ENCODE measurements around the gene CLTA.
"Not testable (repeated sequence)": the region's sequence is repeated elsewhere in the genome, so short reads cannot be mapped to it uniquely, and the experiment has no call there.

CLTA gene

GRCh38 chr9:36189976-36190375 is 745 bp upstream of the CLTA start:
- DNase-seq (ENCODE audit: low read depth in 2 of 2) = no peak

DNA sequence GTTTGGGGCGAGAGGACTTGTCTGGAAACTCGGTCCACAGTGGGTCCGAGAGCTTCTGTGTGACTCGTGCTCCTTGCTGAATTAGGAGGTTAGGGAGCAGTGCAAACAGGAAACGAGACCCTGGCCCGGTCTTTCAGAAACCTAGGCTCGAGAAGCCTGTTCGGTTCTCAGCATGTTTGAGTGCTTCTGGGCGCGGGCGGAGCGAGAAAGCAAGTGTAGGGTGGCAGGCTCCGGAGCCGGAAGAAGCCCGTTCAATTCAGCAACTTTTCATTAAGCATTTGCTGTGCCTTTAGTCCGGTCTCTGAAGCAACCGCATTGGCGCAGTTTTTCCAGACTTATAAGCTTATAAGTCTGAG is 547 bp downstream of the CLTA start:
- DNase-seq (ENCODE audit: low read depth in 2 of 2) = no peak

GRCh38 chr9:36191686-36192085 is 965 bp downstream of the CLTA start:
- no peak for DNase-seq (ENCODE audit: low read depth in 2 of 2)

DNA sequence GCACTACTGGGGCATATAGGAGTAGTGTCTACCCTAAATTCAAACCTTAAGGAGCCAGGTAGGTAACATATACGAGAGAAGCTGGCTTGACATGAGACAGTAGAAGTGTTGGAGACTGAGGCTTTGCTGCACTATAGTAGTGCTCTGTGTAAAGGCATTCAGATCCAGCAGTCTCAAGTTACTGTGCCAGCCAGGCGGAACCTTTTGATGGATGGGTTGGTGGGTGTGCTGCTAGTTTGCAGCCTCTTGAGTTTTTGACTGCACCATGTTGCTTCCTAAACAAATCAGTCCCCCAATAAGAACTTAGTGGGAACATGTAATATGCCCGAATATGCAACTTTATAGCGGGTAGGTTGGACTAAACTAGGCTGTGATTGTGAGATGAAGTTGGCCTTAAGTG is 1.5 kb downstream of the CLTA start:
- DNase-seq (ENCODE audit: low read depth in 2 of 2) = no peak

- no peak for DNase-seq (ENCODE audit: low read depth in 2 of 2)
Measured at GRCh38 chr9:36193023-36193422, 2.3 kb downstream of the CLTA start.

GRCh38 chr9:36194326-36195000 is 3.7 kb downstream of the CLTA start:
- DNase-seq (ENCODE audit: low read depth in 2 of 2) = no peak

GRCh38 chr9:36204906-36205547 is 14.3 kb downstream of the CLTA start:
- DNase-seq (ENCODE audit: low read depth in 2 of 2) = no peak

- DNase-seq (ENCODE audit: low read depth in 2 of 2) = no peak
Measured at GRCh38 chr9:36207016-36207415, 16.3 kb downstream of the CLTA start.

GRCh38 chr9:36207546-36208012 is 16.9 kb downstream of the CLTA start:
- DNase-seq (ENCODE audit: low read depth in 2 of 2) = no peak

- DNase-seq (ENCODE audit: low read depth in 2 of 2) = no peak
Measured at GRCh38 chr9:36208521-36209253, 18.0 kb downstream of the CLTA start.

DNA sequence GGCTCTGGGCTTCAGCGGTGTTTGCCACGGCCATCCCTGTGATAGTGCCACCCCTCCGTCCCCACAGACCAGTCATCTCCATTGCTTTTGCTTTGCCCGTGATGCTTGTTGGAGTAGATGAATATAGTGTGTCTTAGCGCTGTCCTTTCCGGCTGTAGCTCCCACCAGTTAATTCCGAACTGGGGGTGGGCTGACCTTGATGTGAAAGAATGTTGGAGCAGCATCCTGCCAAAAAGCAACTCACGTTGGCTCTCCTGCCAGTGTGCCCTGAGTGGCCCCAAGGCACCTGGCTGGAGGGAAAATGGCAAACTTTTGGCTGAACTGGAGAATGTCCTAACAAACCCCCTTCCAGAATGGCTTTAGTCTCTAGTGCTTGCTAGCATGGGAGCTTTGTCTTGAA is 20.0 kb downstream of the CLTA start:
- DNase-seq (ENCODE audit: low read depth in 2 of 2) = no peak

DNA sequence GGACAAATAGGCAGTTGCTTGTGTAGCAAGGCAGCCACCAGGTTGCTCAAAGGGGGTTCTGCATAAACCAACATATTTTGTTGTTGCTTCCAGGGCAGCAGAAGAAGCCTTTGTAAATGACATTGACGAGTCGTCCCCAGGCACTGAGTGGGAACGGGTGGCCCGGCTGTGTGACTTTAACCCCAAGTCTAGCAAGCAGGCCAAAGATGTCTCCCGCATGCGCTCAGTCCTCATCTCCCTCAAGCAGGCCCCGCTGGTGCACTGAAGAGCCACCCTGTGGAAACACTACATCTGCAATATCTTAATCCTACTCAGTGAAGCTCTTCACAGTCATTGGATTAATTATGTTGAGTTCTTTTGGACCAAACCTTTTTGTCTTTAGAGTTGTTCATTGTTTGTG is 20.8 kb downstream of the CLTA start:
- no peak for DNase-seq (ENCODE audit: low read depth in 2 of 2)

DNA sequence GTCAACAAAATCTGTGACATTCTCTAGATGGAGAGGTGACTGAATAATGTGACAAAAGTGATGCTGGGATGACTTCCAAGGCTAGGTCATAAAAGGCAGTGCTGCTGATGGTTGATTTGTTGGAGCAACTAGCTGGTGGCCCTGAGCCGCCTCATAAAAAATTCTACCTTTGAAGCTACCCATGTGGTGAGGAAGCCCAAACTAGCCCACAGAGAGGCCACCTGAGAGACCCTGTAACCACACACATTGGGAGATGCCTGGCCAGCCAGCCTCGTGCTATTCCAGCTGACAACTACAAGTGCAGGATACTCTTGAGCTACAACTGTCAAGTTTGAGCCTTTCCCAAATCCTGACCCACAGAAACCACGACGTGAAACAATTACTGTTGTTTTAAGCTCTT is 22.7 kb downstream of the CLTA start:
- no peak for DNase-seq (ENCODE audit: low read depth in 2 of 2)

DNA sequence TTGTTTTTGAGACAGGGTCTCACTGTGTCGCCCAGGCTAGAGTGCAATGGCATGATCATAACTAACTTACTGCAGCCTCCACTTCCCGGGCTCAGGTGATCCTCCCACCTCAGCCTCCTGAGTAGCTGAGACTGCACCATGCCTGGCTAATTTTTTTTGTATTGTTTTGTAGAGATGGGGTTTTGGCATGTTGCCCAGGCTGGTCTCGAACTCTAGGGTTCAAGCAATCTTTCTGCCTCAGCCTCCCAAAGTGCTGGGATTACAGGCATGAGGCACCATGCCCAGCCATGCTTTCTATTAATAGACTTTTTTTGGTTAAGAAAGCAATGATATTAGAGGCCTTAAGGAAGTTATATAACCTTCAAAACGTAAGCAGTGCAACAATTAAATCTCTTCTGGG is 23.3 kb downstream of the CLTA start:
- no peak for DNase-seq (ENCODE audit: low read depth in 2 of 2)

GRCh38 chr9:36214571-36214970 is 23.9 kb downstream of the CLTA start:
- DNase-seq (ENCODE audit: low read depth in 2 of 2) = no peak

- no peak for DNase-seq (ENCODE audit: low read depth in 2 of 2)
Measured at GRCh38 chr9:36217256-36217968, 26.7 kb downstream of the CLTA start.

DNA sequence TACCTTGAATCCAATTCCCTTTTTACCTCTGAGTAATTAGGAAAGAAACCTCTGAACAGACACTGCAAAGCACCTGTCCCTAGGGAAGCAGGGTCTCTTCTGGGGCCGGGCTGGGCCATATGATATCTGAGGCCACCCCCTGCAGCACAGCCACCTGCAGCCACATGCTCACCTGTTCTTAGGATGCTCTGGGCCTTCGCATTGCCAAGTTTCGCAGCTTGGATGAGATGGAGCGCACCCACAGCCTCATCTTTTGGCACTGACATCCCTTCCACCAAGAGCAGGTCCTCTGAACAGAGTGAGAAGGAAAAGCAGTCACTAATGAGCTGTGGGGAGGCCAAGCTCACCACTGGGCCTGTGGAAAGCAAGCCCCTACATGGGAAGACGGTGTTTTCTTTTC is 27.3 kb downstream of the CLTA start:
- DNase-seq (ENCODE audit: low read depth in 2 of 2) = no peak

DNA sequence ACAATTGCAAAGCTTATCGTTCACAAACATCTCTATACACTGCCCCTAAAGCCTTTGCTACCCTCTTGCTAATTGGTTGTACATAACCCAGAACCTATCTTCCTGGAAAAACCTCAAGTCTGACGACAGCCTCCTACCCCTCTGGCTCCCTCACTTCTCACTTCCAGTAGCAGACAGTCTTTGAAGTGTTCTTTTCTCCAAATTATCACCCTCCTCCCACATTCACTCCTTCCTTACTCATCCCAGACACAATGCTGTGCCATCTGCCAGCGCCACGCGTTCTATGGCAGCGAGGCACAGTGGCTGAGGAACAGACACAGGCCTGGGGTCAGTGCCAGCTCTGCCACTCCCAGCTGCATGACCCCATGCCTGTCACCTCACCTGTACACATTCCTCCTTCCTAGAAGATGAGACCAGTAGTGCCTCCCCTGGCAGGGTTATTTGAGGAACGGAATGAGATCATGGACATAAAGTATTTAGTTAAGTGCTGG is 27.7 kb downstream of the CLTA start:
- DNase-seq (ENCODE audit: low read depth in 2 of 2) = no peak

DNA sequence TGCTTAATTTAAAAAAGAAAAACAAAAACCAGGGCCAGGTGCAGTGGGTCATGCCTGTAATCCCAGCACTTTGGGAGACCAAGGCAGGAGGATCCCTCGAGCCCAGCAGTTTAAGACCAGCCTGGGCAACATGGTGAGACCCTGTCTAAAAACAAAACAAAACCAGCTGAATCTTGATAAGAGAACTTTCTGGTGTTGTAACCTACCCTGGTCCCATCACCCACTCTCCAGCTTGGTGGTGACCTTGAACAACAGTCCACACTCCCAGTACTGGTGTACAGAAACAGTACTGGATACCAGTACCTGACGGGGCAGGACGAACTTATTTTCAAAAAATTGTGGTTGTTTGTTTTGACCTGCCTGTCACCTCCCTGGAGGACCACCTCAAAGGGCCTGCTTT is 30.9 kb downstream of the CLTA start:
- no peak for DNase-seq (ENCODE audit: low read depth in 2 of 2)

- no peak for DNase-seq (ENCODE audit: low read depth in 2 of 2)
Measured at GRCh38 chr9:36222449-36222848, 31.7 kb downstream of the CLTA start.

DNA sequence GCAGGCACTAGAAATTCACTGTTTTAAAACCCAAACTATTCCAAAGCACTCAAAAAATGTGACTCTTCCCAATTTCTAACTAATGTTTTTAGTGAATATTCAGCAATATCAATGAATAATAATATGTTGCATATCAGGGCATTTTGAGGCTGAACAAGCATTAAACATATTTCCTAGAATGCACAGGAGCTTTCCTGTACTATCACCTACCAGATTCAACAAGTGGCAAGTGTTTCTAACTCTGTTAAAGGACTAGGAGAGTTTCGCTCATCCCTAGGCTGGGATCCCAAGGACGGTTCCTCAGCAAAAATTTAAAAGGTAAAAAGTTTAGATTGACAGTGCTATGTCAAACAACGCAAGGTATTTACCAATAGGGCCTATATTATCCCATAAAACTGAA is 46.5 kb downstream of the CLTA start:
- no peak for DNase-seq (ENCODE audit: low read depth in 2 of 2)

- DNase-seq (ENCODE audit: low read depth in 2 of 2) = not testable (repeated sequence)
Measured at GRCh38 chr9:36239205-36239604, 48.5 kb downstream of the CLTA start.
